Stomach (tissue), 4 donors: Measurements from ENCODE around the gene ARSG.

ENCODE experiments used
- CTCF ChIP-seq, 7 experiments: fragments of 450-650 bp in 4 of 7; fragments of 200-600 bp in 3 of 7; sonication (generic) in 3 of 7; IDR thresholded peaks; one replicate each; pipeline ENCODE4 v1.5.1; 2016 to 2019; ENCODE audit warnings: antibody characterized with exemption in 7 of 7, control low read depth in 2 of 7, mild to moderate bottlenecking in 1 of 7
- EP300 ChIP-seq: sonication (generic); formaldehyde crosslinking; IDR thresholded peaks from one replicate; pipeline ENCODE4 v1.6.1; 2017; ENCODE audit warnings: antibody characterized with exemption
- POLR2A ChIP-seq, 4 donors: fragments of 450-650 bp; IDR thresholded peaks; one replicate each; pipeline ENCODE4 v1.6.1; 2016; ENCODE audit warnings: antibody characterized with exemption in 4 of 4, control low read depth in 2 of 4, mild to moderate bottlenecking in 1 of 4, moderate library complexity in 1 of 4

DNA sequence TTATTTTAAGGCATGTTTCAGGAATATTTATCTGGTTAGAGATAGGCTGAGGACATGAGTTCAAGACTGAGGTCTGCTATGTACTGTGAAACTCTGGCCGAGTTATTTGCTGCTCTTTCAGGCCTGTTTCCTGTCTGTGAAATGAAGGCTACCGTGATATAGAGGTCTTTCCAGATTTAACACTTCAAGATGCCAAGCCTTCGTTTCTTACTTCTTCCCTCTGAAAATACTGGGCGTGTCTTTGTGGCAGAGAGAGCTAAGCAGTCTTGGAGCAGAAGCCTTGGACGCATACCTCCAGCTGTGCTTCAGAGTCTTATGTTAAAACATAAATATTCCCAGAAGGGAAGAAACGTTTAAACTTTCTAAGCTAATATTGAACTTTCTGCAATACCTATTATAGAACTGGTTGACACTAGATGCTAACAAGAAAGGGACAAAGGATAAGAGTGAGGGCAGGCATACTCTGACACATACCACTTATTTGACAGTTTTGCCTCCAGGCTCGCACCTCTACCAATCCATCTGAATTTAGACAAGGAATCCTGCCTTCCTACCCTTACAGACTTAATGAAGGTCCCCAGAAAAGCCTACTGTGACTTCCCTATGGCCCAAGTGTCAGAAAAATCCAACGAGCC is 148.5 kb downstream of the ARSG start:
- no peak for TF ChIP-seq CTCF (IDR thresholded peaks at IDR 0.05)
- TF ChIP-seq EP300 = no peak
- TF ChIP-seq POLR2A (IDR thresholded peaks at IDR 0.05) = no peak
